Endothelial cell (in vitro differentiated cells): ENCODE results near the gene FOXK1. TPM values are rescaled to one million over a fixed set of nuclear protein-coding genes. Genes with fewer than 3 reads are reported as not detected.

ENCODE experiments used
- DNase-seq: peaks from one replicate; pipeline ENCODE4 v3.0.0; 2021; ENCODE audit warnings: low spot score
- H3K27ac Mint-ChIP-seq: one replicate; pipeline ENCODE4 v1.8.0; 2021; ENCODE audit warnings: mixed read lengths, inconsistent platforms; ENCODE audit not compliant: unreplicated experiment
- H3K27me3 Mint-ChIP-seq: one replicate; pipeline ENCODE4 v1.8.0; 2021; ENCODE audit warnings: mild to moderate bottlenecking, moderate library complexity, mixed read lengths, inconsistent platforms; ENCODE audit not compliant: unreplicated experiment
- H3K36me3 Mint-ChIP-seq: one replicate; pipeline ENCODE4 v1.8.0; 2021; ENCODE audit warnings: mild to moderate bottlenecking, low read depth, mixed read lengths, inconsistent platforms; ENCODE audit not compliant: unreplicated experiment
- H3K4me1 Mint-ChIP-seq: one replicate; pipeline ENCODE4 v1.8.0; 2021; ENCODE audit warnings: mild to moderate bottlenecking, mixed read lengths, inconsistent platforms; ENCODE audit not compliant: unreplicated experiment
- H3K4me3 Mint-ChIP-seq: one replicate; pipeline ENCODE4 v1.8.0; 2021; ENCODE audit warnings: mild to moderate bottlenecking, mixed read lengths, inconsistent platforms; ENCODE audit not compliant: unreplicated experiment
- H3K9me3 Mint-ChIP-seq: one replicate; pipeline ENCODE4 v1.8.0; 2021; ENCODE audit warnings: mixed read lengths, inconsistent platforms; ENCODE audit not compliant: unreplicated experiment
- total RNA-seq: library from RNA; stranded (reverse); fragmentation: NEBNext Ultra II Directional; extraction: Animal tissue kit (Norgen Biotek cat#: 25700); gene quantifications from one replicate; pipeline ENCODE4 v1.2.1, GENCODE V29; 2021; ENCODE audit not compliant: unreplicated experiment
- TF ChIP-seq, protein P1 (sequence below): fragments of 200-600 bp; sonication (generic); IDR thresholded peaks from one replicate; pipeline ENCODE4 v1.5.0; 2021; ENCODE audit warnings: antibody characterized with exemption; ENCODE audit not compliant: unreplicated experiment

The FOXK1 gene
- total RNA-seq, 1 donor from 2014 or later, result 73.8 TPM

DNA sequence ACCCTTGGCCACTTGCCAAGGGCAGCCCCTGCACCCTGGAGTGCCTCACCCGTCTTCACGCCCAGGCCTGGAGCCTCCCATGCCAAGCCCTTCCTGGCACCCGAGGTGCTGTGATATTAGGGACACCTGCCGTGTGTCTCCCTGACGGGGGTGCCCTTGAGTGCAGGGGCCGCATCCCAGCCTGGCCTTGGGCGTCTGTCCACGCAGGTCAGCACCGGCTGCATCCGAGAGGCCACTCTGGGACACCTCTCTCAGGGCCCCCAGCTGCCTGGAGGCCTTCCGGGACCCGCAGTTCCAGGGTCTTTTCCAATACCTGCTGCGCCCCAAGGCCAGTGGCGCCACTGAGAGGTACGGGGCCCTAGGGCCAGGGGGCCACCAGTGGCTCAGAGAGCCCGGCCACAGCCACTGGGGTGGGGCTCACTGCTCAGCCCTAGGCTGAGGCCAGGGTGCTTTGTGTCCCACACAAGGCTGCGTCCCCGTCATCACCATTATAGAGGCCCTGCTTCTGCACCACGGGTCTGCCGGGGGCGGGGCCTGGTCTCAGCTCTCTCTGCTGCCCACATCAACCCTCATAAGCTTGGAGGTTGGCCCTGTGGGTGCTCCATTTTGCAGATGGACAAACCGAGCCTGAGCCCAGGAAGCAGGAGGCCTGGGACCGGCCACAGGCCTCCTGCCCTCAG is 106.0 kb downstream of the FOXK1 start:
- no peaks in the 10 kb centered on the region for H3K9me3 Mint-ChIP-seq
- H3K27me3 Mint-ChIP-seq, result peaks cover 4% of the 10 kb centered on the region
- TF ChIP-seq, protein P1, sequence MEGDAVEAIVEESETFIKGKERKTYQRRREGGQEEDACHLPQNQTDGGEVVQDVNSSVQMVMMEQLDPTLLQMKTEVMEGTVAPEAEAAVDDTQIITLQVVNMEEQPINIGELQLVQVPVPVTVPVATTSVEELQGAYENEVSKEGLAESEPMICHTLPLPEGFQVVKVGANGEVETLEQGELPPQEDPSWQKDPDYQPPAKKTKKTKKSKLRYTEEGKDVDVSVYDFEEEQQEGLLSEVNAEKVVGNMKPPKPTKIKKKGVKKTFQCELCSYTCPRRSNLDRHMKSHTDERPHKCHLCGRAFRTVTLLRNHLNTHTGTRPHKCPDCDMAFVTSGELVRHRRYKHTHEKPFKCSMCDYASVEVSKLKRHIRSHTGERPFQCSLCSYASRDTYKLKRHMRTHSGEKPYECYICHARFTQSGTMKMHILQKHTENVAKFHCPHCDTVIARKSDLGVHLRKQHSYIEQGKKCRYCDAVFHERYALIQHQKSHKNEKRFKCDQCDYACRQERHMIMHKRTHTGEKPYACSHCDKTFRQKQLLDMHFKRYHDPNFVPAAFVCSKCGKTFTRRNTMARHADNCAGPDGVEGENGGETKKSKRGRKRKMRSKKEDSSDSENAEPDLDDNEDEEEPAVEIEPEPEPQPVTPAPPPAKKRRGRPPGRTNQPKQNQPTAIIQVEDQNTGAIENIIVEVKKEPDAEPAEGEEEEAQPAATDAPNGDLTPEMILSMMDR, result no peak
- no peak for DNase-seq
- H3K4me3 Mint-ChIP-seq, result no peak overlapping the region
- no peak overlapping the region for H3K27ac Mint-ChIP-seq
- H3K4me1 Mint-ChIP-seq, result no peaks in the 10 kb centered on the region
- peaks cover 9% of the 10 kb centered on the region for H3K36me3 Mint-ChIP-seq

DNA sequence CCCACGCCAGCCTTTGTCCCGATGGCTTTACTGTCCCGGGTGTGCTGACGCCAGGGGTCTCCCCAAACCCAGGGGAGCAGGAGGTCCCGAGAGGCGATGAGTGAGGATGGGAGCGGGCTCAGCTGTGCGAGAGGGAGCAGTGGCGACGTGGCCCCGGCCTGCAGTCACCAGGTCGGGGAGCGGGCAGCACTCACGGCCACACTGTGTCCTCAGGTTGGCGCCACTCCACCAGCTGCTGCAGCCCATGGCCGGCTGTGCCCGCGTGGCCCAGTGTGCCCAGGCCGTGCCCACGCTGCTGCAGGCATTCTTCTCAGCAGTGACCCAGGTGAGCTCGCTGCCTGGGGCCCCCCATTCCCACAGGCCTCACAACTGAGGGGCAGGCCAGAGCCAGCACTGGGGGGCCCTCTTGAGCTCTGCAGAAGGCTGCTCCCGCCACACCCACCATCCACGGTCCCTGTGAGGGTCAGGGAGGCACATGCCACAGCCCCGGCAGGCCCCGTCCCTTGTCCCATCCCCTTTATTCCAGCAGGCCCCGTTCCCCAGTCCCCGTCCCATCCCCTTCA is 106.6 kb downstream of the FOXK1 start:
- DNase-seq, result no peak
- no peaks in the 10 kb centered on the region for H3K4me1 Mint-ChIP-seq
- H3K36me3 Mint-ChIP-seq, result peaks cover 9% of the 10 kb centered on the region
- H3K27me3 Mint-ChIP-seq, result peaks cover 4% of the 10 kb centered on the region
- TF ChIP-seq, protein P1, result no peak
- no peak overlapping the region for H3K27ac Mint-ChIP-seq
- H3K9me3 Mint-ChIP-seq, result no peaks in the 10 kb centered on the region
- H3K4me3 Mint-ChIP-seq, result no peak overlapping the region

DNA sequence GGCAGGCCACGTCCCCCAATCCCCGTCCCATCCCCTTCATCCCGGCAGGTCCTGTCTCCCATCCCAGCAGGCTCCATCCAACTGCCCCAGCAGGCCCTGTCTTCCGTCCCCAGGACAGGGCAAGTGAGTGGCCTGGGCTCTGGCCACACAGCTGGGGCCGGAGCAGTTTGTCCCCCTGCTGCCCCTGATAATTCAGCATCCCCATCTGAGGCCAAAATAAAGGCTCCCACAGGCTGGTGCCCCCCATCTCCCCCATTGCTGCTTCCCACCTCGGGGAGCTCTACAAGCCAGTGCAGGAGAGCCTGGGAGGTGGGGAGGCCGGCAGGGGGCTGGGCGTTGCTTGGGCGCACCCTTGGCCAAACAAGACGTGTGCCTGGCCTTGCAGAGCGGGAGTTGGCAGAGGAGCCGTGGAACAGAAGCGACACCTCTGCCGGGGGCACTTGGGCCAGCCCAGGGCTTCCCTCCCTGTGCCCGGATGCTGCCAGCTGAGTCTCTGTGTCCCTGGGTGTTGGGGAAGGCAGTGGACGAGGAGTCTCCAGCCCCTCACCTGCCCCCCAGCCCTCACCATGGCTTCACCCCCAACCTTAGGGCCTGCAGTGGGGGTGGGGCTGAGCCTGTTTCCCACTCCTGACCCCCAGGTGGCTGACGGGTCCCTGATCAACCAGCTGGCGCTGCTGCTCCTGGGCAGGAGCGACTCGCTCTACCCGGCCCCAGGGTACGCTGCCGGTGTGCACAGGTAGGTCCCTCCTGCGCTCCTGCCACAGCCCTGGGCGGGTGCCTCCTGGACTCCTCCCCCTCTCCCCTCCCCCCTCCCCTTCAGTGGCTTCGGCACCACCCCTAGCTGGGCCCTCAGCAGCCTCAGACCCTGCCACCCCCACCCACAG is 107.3 kb downstream of the FOXK1 start:
- Mint-ChIP-seq H3K27ac (no peak overlapping the region), H3K4me1 (peaks cover 5% of the 10 kb centered on the region), H3K9me3 (no peaks in the 10 kb centered on the region), H3K36me3 (peaks cover 16% of the 10 kb centered on the region), H3K27me3 (peaks cover 4% of the 10 kb centered on the region), H3K4me3 (no peak overlapping the region)
- TF ChIP-seq, protein P1, result no peak
- DNase-seq, result no peak

DNA sequence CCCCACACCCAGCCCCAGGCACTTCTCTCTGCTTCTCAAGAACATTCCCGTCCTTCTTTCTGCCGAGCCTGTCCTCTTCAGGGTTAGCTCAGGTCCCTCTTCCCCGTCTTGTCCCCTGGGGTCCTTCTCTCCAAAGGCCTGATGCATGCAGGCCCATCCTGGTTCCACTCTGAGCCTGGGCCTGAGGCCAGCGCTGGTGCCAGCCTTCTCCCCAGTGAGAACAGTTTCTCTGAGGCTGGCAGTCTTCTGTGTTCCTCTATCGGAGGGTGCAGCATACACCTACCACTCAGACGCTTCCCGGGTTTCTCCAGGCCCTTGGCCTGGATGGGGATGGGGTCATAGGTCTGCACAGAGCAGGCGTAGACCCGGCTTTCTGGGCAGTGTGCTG is 108.0 kb downstream of the FOXK1 start:
- no peak for DNase-seq
- TF ChIP-seq, protein P1, result no peak
- H3K36me3 Mint-ChIP-seq, result peaks cover 20% of the 10 kb centered on the region
- H3K27me3 Mint-ChIP-seq, result peaks cover 4% of the 10 kb centered on the region
- H3K4me3 Mint-ChIP-seq, result no peak overlapping the region
- no peak overlapping the region for H3K27ac Mint-ChIP-seq
- no peaks in the 10 kb centered on the region for H3K9me3 Mint-ChIP-seq
- peaks cover 6% of the 10 kb centered on the region for H3K4me1 Mint-ChIP-seq
